SU-DHL-6 (cell line): ENCODE results near the gene DHX35.

Experiments used
- H2AFZ ChIP-seq: fragments of 200-600 bp; sonication (generic); 2 replicates; pipeline ENCODE4 v1.6.1; 2014; ENCODE audit warnings: low read depth, mild to moderate bottlenecking, moderate library complexity, mixed read lengths, antibody characterized with exemption, low read length; ENCODE audit not compliant: severe bottlenecking
- H3F3A ChIP-seq: fragments of 200-600 bp; shearing (Covaris generic); 2 replicates; pipeline ENCODE4 v1.6.0; 2016; ENCODE audit warnings: antibody characterized with exemption, mild to moderate bottlenecking; ENCODE audit not compliant: insufficient read depth
- H3K27ac ChIP-seq: fragments of 200-600 bp; sonication (generic); 2 replicates; pipeline ENCODE4 v1.5.1; 2016; ENCODE audit warnings: low read depth, mild to moderate bottlenecking, low read length, moderate library complexity, mixed read lengths
- H3K27me3 ChIP-seq: fragments of 200-600 bp; sonication (generic), shearing (Covaris generic); 2 replicates; pipeline ENCODE4 v1.6.0; 2014; ENCODE audit warnings: mild to moderate bottlenecking, low read length
- H3K36me3 ChIP-seq: fragments of 200-600 bp; sonication (generic); 2 replicates; pipeline ENCODE4 v1.6.1; 2014; ENCODE audit warnings: mild to moderate bottlenecking, low read length, mixed read lengths
- H3K4me2 ChIP-seq: fragments of 300-600, 200-600 bp; shearing (Covaris generic), sonication (generic); 2 replicates; pipeline ENCODE4 v1.6.0; 2014; ENCODE audit warnings: low read length, low read depth, mild to moderate bottlenecking; ENCODE audit not compliant: poor library complexity, severe bottlenecking
- H3K4me3 ChIP-seq: fragments of 200-600 bp; sonication (generic); 2 replicates; pipeline ENCODE4 v1.5.1; 2014; ENCODE audit warnings: antibody characterized with exemption, low read length, mild to moderate bottlenecking, mixed read lengths; ENCODE audit not compliant: insufficient read depth, poor library complexity, severe bottlenecking
- H3K79me2 ChIP-seq: fragments of 200-600 bp; sonication (generic); 2 replicates; pipeline ENCODE4 v1.6.1; 2014; ENCODE audit warnings: mild to moderate bottlenecking, low read length, moderate library complexity; ENCODE audit not compliant: insufficient read depth
- H3K9ac ChIP-seq: fragments of 200-600 bp; sonication (generic); 2 replicates; pipeline ENCODE4 v1.7.0; 2014; ENCODE audit warnings: mild to moderate bottlenecking, low read length
- H3K9me2 ChIP-seq: fragments of 200-600 bp; sonication (generic); replicated peaks from 2 replicates; pipeline ENCODE4 v1.6.1; 2014; ENCODE audit warnings: low read length; ENCODE audit not compliant: insufficient read depth
- H3K9me3 ChIP-seq: fragments of 200-600 bp; sonication (generic); 2 replicates; pipeline ENCODE4 v1.6.1; 2014; ENCODE audit warnings: low read length, mixed read lengths; ENCODE audit not compliant: insufficient read depth
- H4K20me1 ChIP-seq: fragments of 200-600 bp; sonication (generic); 2 replicates; pipeline ENCODE4 v1.6.1; 2014; ENCODE audit warnings: low read depth, mild to moderate bottlenecking, antibody characterized with exemption, low read length, moderate library complexity, mixed read lengths
- EZH2phosphoT487 ChIP-seq: fragments of 200-600 bp; sonication (generic), shearing (Covaris generic); conservative IDR thresholded peaks from 2 replicates; pipeline ENCODE4 v1.6.1; 2018; ENCODE audit warnings: mild to moderate bottlenecking, antibody characterized with exemption, low read length, moderate library complexity, mixed read lengths
- TF ChIP-seq, protein P1 (sequence below): fragments of 200-600 bp; sonication (generic); IDR thresholded peaks from one replicate; pipeline ENCODE4 v1.5.1; 2017; ENCODE audit warnings: antibody characterized with exemption, mild to moderate bottlenecking, low read length, moderate library complexity; ENCODE audit not compliant: insufficient read depth, poor library complexity, severe bottlenecking

Gene DHX35

DNA sequence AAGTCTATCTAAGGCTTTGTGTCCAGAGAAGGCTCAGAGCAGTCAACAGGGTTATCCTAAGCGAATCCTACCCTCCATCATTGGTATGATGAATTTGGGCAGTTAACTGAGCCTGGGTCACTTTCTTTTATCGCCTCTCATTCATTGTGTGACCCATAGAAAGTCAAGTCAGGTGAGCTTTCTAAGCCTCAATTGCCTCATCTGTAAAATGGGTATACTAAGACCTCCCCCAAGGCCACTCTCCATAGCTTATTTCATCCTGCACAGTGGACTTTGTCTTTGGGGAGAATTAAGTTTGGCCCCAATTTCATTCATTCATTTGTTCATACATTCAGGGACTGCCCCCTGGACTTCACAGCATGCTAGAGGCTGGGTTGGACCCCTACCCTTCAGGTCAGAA lies 110.5 kb downstream of the DHX35 start:
- TF ChIP-seq EZH2phosphoT487, result no peak
- TF ChIP-seq, protein P1, sequence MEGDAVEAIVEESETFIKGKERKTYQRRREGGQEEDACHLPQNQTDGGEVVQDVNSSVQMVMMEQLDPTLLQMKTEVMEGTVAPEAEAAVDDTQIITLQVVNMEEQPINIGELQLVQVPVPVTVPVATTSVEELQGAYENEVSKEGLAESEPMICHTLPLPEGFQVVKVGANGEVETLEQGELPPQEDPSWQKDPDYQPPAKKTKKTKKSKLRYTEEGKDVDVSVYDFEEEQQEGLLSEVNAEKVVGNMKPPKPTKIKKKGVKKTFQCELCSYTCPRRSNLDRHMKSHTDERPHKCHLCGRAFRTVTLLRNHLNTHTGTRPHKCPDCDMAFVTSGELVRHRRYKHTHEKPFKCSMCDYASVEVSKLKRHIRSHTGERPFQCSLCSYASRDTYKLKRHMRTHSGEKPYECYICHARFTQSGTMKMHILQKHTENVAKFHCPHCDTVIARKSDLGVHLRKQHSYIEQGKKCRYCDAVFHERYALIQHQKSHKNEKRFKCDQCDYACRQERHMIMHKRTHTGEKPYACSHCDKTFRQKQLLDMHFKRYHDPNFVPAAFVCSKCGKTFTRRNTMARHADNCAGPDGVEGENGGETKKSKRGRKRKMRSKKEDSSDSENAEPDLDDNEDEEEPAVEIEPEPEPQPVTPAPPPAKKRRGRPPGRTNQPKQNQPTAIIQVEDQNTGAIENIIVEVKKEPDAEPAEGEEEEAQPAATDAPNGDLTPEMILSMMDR, result no peak
- Histone ChIP-seq H2AFZ (no peak overlapping the region), H3K4me3 (no peak overlapping the region), H3K27ac (no peak overlapping the region), H3K9ac (no peak overlapping the region), H3K9me3 (no peaks in the 10 kb centered on the region), H3F3A (no peaks in the 10 kb centered on the region), H3K79me2 (no peaks in the 10 kb centered on the region), H4K20me1 (no peaks in the 10 kb centered on the region), H3K9me2 (no peaks in the 10 kb centered on the region), H3K36me3 (no peaks in the 10 kb centered on the region), H3K4me2 (no peak overlapping the region), H3K27me3 (no peaks in the 10 kb centered on the region)

DNA sequence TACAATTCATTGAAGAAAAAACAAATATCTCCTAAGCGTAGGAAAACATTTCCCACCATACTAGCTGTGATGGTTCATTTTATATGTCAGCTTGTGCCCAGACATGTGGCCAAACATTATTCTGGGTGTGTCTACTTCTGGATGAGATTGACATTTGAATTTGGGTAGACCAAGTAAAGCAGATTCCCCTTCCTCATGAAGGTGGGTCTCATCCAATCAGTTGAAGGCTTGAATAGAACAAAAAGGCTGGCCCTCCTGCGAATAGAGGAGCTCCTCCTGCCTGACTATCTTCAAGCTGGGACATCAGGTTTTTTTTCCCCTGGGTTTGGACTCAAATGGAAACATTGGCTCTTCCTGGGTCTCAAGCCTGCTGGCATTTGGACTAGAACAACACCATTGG lies 113.6 kb downstream of the DHX35 start:
- Histone ChIP-seq H3K79me2 (no peaks in the 10 kb centered on the region), H3K36me3 (no peaks in the 10 kb centered on the region), H3F3A (no peaks in the 10 kb centered on the region), H3K27me3 (no peaks in the 10 kb centered on the region), H2AFZ (no peak overlapping the region), H3K4me3 (no peak overlapping the region), H3K9ac (no peak overlapping the region), H3K27ac (no peak overlapping the region), H3K4me2 (no peak overlapping the region), H4K20me1 (no peaks in the 10 kb centered on the region), H3K9me3 (no peaks in the 10 kb centered on the region), H3K9me2 (no peaks in the 10 kb centered on the region)
- TF ChIP-seq, protein P1, result no peak
- TF ChIP-seq EZH2phosphoT487, result no peak

DNA sequence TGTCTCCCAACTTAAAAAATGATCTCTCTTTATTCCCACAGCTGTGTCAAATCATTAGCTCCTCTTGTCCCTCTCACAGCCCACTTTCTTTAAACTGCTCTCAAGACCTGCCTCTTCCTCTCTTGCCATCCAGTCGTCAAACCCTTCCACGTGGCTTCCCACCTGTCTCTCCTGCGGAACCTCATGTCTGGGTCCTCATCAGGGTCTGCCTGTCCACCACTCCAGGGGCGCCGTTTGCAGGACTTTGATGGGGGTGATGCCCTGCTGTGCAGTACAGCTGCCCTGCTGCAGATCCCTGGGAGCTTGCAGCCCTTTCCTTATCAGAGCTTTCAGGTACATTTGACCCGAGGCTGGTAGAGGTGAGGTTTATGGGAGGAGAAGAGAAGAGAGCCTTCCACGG lies 114.8 kb downstream of the DHX35 start:
- no peaks in the 10 kb centered on the region for H3K36me3 ChIP-seq
- H3F3A ChIP-seq, result no peaks in the 10 kb centered on the region
- H3K9ac ChIP-seq, result no peak overlapping the region
- H4K20me1 ChIP-seq, result no peaks in the 10 kb centered on the region
- no peak overlapping the region for H3K4me2 ChIP-seq
- no peak overlapping the region for H3K4me3 ChIP-seq
- no peaks in the 10 kb centered on the region for H3K79me2 ChIP-seq
- no peak overlapping the region for H2AFZ ChIP-seq
- no peak overlapping the region for H3K27ac ChIP-seq
- TF ChIP-seq, protein P1, result no peak
- no peak for TF ChIP-seq EZH2phosphoT487
- no peaks in the 10 kb centered on the region for H3K9me2 ChIP-seq
- no peaks in the 10 kb centered on the region for H3K9me3 ChIP-seq
- no peaks in the 10 kb centered on the region for H3K27me3 ChIP-seq
